HG02571 (cell line): Measurements from ENCODE around the gene PCBP3.

Experiments
- ATAC-seq: cut with Tn5 transposase; IDR thresholded peaks from one replicate; pipeline ENCODE4 v1.9.1; 2021; ENCODE audit warnings: mild to moderate bottlenecking, moderate library complexity; ENCODE audit not compliant: unreplicated experiment

Gene PCBP3

GRCh38 chr21:45747802-45748445 is 104.4 kb downstream of the PCBP3 start:
- ATAC-seq = no peak

- no peak for ATAC-seq
Observed at GRCh38 chr21:45748593-45748992, 105.1 kb downstream of the PCBP3 start.

GRCh38 chr21:45749974-45750373 is 106.4 kb downstream of the PCBP3 start:
- ATAC-seq = no peak

GRCh38 chr21:45750936-45751335 is 107.4 kb downstream of the PCBP3 start:
- ATAC-seq = no peak

GRCh38 chr21:45753445-45753844 is 109.9 kb downstream of the PCBP3 start:
- ATAC-seq = no peak

GRCh38 chr21:45756029-45756428 is 112.5 kb downstream of the PCBP3 start:
- no peak for ATAC-seq

- ATAC-seq = no peak
Observed at GRCh38 chr21:45756669-45757068, 113.1 kb downstream of the PCBP3 start.

- ATAC-seq = no peak
Observed at GRCh38 chr21:45761704-45762103, 118.2 kb downstream of the PCBP3 start.

- ATAC-seq = no peak
Observed at GRCh38 chr21:45763074-45763473, 119.5 kb downstream of the PCBP3 start.

GRCh38 chr21:45763506-45763905 is 120.0 kb downstream of the PCBP3 start:
- no peak for ATAC-seq

- ATAC-seq = no peak
Observed at GRCh38 chr21:45764792-45765191, 121.3 kb downstream of the PCBP3 start.

GRCh38 chr21:45765375-45765774 is 121.8 kb downstream of the PCBP3 start:
- no peak for ATAC-seq

- no peak for ATAC-seq
Observed at GRCh38 chr21:45766055-45766454, 122.5 kb downstream of the PCBP3 start.

GRCh38 chr21:45766501-45766900 is 123.0 kb downstream of the PCBP3 start:
- no peak for ATAC-seq

GRCh38 chr21:45767071-45768006 is 123.8 kb downstream of the PCBP3 start:
- no peak for ATAC-seq

GRCh38 chr21:45768011-45768739 is 124.7 kb downstream of the PCBP3 start:
- no peak for ATAC-seq

GRCh38 chr21:45768740-45769048 is 125.2 kb downstream of the PCBP3 start:
- no peak for ATAC-seq

GRCh38 chr21:45769294-45769693 is 125.8 kb downstream of the PCBP3 start:
- ATAC-seq = no peak

GRCh38 chr21:45769896-45770295 is 126.4 kb downstream of the PCBP3 start:
- ATAC-seq = no peak

- ATAC-seq = no peak
Observed at GRCh38 chr21:45772180-45772579, 128.7 kb downstream of the PCBP3 start.

GRCh38 chr21:45774291-45774690 is 130.8 kb downstream of the PCBP3 start:
- ATAC-seq = no peak

- no peak for ATAC-seq
Observed at GRCh38 chr21:45776971-45777370, 133.4 kb downstream of the PCBP3 start.
